NT2/D1 (cell line): ENCODE measurements around the gene FAP.

ENCODE experiments used
- DNase-seq: peaks from one replicate; pipeline ENCODE4 v3.0.0-alpha.2; 2011; ENCODE audit warnings: low read depth, low spot score
- H3K27me3 ChIP-seq: 2 replicates; pipeline ENCODE4 v1.6.0; 2011; ENCODE audit warnings: mild to moderate bottlenecking; ENCODE audit not compliant: insufficient read length, insufficient read depth
- H3K36me3 ChIP-seq: 2 replicates; pipeline ENCODE4 v1.6.1; 2011; ENCODE audit warnings: mild to moderate bottlenecking, low read length, mixed read lengths; ENCODE audit not compliant: insufficient read depth, insufficient read length
- H3K4me1 ChIP-seq: 2 replicates; pipeline ENCODE4 v1.5.1; 2011; ENCODE audit not compliant: insufficient read depth, insufficient read length
- H3K4me3 ChIP-seq: 2 replicates; pipeline ENCODE4 v1.5.1; 2011; ENCODE audit warnings: low read depth; ENCODE audit not compliant: insufficient read length
- H3K9ac ChIP-seq: 2 replicates; pipeline ENCODE4 v1.6.0; 2011; ENCODE audit warnings: low read depth; ENCODE audit not compliant: insufficient read length
- H3K9me3 ChIP-seq: 2 replicates; pipeline ENCODE4 v1.5.1; 2011; ENCODE audit warnings: mild to moderate bottlenecking, low read length; ENCODE audit not compliant: insufficient read depth
- SUZ12 ChIP-seq: IDR thresholded peaks from 2 replicates; pipeline ENCODE4 v1.6.1; 2011; ENCODE audit not compliant: insufficient read length, insufficient read depth; ENCODE audit errors: extremely low read depth
- YY1 ChIP-seq: IDR thresholded peaks from 2 replicates; pipeline ENCODE4 v1.6.1; 2011; ENCODE audit not compliant: insufficient read length, insufficient read depth
- ZNF274 ChIP-seq: IDR thresholded peaks from 2 replicates; pipeline ENCODE4 v1.6.1; 2011; ENCODE audit warnings: mild to moderate bottlenecking, low read depth, low read length

The FAP gene

GRCh38 chr2:162202203-162202602 is 41.0 kb downstream of the FAP start:
- no peak for DNase-seq
- H3K9ac ChIP-seq, result no peak overlapping the region
- no peaks in the 10 kb centered on the region for H3K36me3 ChIP-seq
- H3K4me3 ChIP-seq, result no peak overlapping the region
- H3K4me1 ChIP-seq, result no peaks in the 10 kb centered on the region
- TF ChIP-seq ZNF274 (no peak), SUZ12 (no peak), YY1 (no peak)
- H3K27me3 ChIP-seq, result no peaks in the 10 kb centered on the region
- no peaks in the 10 kb centered on the region for H3K9me3 ChIP-seq

- Histone ChIP-seq H3K9me3 (no peaks in the 10 kb centered on the region), H3K4me1 (no peaks in the 10 kb centered on the region), H3K27me3 (no peaks in the 10 kb centered on the region), H3K36me3 (no peaks in the 10 kb centered on the region), H3K4me3 (no peak overlapping the region), H3K9ac (no peak overlapping the region)
- TF ChIP-seq ZNF274, result no peak
- TF ChIP-seq YY1, result no peak
- no peak for TF ChIP-seq SUZ12
- DNase-seq, result no peak
These were observed 42.6 kb downstream of the FAP start for GRCh38 chr2:162200636-162201035.

- TF ChIP-seq ZNF274 (no peak), YY1 (no peak), SUZ12 (no peak)
- no peak for DNase-seq
These were observed 43.3 kb downstream of the FAP start for GRCh38 chr2:162199913-162200312.

GRCh38 chr2:162198239-162198638 is 45.0 kb downstream of the FAP start:
- TF ChIP-seq ZNF274 (no peak), YY1 (no peak), SUZ12 (no peak)
- no peaks in the 10 kb centered on the region for H3K9me3 ChIP-seq
- no peaks in the 10 kb centered on the region for H3K36me3 ChIP-seq
- H3K27me3 ChIP-seq, result no peaks in the 10 kb centered on the region
- H3K4me3 ChIP-seq, result no peak overlapping the region
- no peak overlapping the region for H3K9ac ChIP-seq
- no peak for DNase-seq
- no peaks in the 10 kb centered on the region for H3K4me1 ChIP-seq

More at GRCh38 chr2:162199913-162200312, 43.3 kb downstream of the FAP start:
- Histone ChIP-seq H3K27me3 (no peaks in the 10 kb centered on the region), H3K9me3 (no peaks in the 10 kb centered on the region), H3K36me3 (no peaks in the 10 kb centered on the region), H3K9ac (no peak overlapping the region), H3K4me3 (no peak overlapping the region), H3K4me1 (no peaks in the 10 kb centered on the region)

- Histone ChIP-seq H3K36me3 (no peaks in the 10 kb centered on the region), H3K9me3 (no peaks in the 10 kb centered on the region), H3K27me3 (no peaks in the 10 kb centered on the region), H3K4me1 (no peaks in the 10 kb centered on the region), H3K9ac (no peak overlapping the region), H3K4me3 (no peak overlapping the region)
- no peak for DNase-seq
- TF ChIP-seq YY1 (no peak), ZNF274 (no peak), SUZ12 (no peak)
These were observed 46.0 kb downstream of the FAP start for GRCh38 chr2:162197069-162197825.

- H3K4me3 ChIP-seq, result no peak overlapping the region
- TF ChIP-seq SUZ12, result no peak
- no peaks in the 10 kb centered on the region for H3K27me3 ChIP-seq
- H3K4me1 ChIP-seq, result no peaks in the 10 kb centered on the region
- DNase-seq, result no peak
- H3K36me3 ChIP-seq, result no peaks in the 10 kb centered on the region
- no peaks in the 10 kb centered on the region for H3K9me3 ChIP-seq
- H3K9ac ChIP-seq, result no peak overlapping the region
These were observed 46.6 kb downstream of the FAP start for GRCh38 chr2:162196638-162197037.

- Histone ChIP-seq H3K4me1 (no peaks in the 10 kb centered on the region), H3K4me3 (no peak overlapping the region), H3K9ac (no peak overlapping the region), H3K36me3 (no peaks in the 10 kb centered on the region), H3K9me3 (no peaks in the 10 kb centered on the region), H3K27me3 (no peaks in the 10 kb centered on the region)
- TF ChIP-seq YY1 (no peak), SUZ12 (no peak)
- no peak for DNase-seq
These were observed 54.8 kb downstream of the FAP start for GRCh38 chr2:162188451-162188850.
